ENCODE measurements around the gene HIPK4.

- TF ChIP-seq SIN3A (IDR thresholded peaks at IDR 0.05; ENCODE audit: borderline replicate concordance, insufficient read depth, low read length) (no peak), POLR2AphosphoS5 (IDR thresholded peaks at IDR 0.05; ENCODE audit: low read depth, low read length) (no peak), TAF1 (IDR thresholded peaks at IDR 0.05; ENCODE audit: borderline replicate concordance, insufficient read depth, low read length) (no peak)
- TF ChIP-seq, protein P1, sequence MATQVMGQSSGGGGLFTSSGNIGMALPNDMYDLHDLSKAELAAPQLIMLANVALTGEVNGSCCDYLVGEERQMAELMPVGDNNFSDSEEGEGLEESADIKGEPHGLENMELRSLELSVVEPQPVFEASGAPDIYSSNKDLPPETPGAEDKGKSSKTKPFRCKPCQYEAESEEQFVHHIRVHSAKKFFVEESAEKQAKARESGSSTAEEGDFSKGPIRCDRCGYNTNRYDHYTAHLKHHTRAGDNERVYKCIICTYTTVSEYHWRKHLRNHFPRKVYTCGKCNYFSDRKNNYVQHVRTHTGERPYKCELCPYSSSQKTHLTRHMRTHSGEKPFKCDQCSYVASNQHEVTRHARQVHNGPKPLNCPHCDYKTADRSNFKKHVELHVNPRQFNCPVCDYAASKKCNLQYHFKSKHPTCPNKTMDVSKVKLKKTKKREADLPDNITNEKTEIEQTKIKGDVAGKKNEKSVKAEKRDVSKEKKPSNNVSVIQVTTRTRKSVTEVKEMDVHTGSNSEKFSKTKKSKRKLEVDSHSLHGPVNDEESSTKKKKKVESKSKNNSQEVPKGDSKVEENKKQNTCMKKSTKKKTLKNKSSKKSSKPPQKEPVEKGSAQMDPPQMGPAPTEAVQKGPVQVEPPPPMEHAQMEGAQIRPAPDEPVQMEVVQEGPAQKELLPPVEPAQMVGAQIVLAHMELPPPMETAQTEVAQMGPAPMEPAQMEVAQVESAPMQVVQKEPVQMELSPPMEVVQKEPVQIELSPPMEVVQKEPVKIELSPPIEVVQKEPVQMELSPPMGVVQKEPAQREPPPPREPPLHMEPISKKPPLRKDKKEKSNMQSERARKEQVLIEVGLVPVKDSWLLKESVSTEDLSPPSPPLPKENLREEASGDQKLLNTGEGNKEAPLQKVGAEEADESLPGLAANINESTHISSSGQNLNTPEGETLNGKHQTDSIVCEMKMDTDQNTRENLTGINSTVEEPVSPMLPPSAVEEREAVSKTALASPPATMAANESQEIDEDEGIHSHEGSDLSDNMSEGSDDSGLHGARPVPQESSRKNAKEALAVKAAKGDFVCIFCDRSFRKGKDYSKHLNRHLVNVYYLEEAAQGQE (IDR thresholded peaks at IDR 0.05; ENCODE audit: insufficient read depth in 1 of 2, low read depth in 2 of 2, low read length in 2 of 2) = no peak
Measured at GRCh38 chr19:40407714-40408597, 18.0 kb upstream of the HIPK4 start.
